Mesenchymal stem cell (in vitro differentiated cells and primary cell): Measurements from ENCODE around the gene CD47.

Source experiments
- DNase-seq: peaks from one replicate; pipeline ENCODE4 v3.0.0-alpha.2; 2013
- H2AFZ ChIP-seq: one replicate; pipeline ENCODE4 v1.6.1; 2013; ENCODE audit warnings: low read depth, mild to moderate bottlenecking, control low read depth, inconsistent platforms, low read length, moderate library complexity
- H2AK5ac ChIP-seq: 2 replicates; pipeline ENCODE4 v1.6.1; 2013; ENCODE audit warnings: low read length, moderate library complexity, mild to moderate bottlenecking, inconsistent platforms; ENCODE audit not compliant: severe bottlenecking
- H2BK120ac ChIP-seq: one replicate; pipeline ENCODE4 v1.6.1; 2013; ENCODE audit warnings: low read depth, mild to moderate bottlenecking, inconsistent platforms, low read length, moderate library complexity
- H2BK12ac ChIP-seq, 2 experiments: one replicate each; pipeline ENCODE4 v1.6.1; 2013; ENCODE audit warnings: inconsistent platforms in 2 of 2, low read length in 2 of 2, mild to moderate bottlenecking in 2 of 2, moderate library complexity in 2 of 2, control low read depth in 1 of 2
- H2BK15ac ChIP-seq: one replicate; pipeline ENCODE4 v1.6.1; 2013; ENCODE audit warnings: mild to moderate bottlenecking, low read depth, inconsistent platforms; ENCODE audit not compliant: poor library complexity, severe bottlenecking
- H2BK5ac ChIP-seq: 2 replicates; pipeline ENCODE4 v1.6.1; 2013; ENCODE audit warnings: low read depth, mild to moderate bottlenecking, low read length, control low read depth, inconsistent platforms; ENCODE audit not compliant: poor library complexity, severe bottlenecking
- H3K14ac ChIP-seq, 2 experiments: one replicate each; pipeline ENCODE4 v1.6.1; 2013; ENCODE audit warnings: inconsistent platforms in 2 of 2, low read length in 2 of 2, control low read depth in 1 of 2, mild to moderate bottlenecking in 1 of 2, moderate library complexity in 1 of 2
- H3K18ac ChIP-seq, 2 experiments: one replicate each; pipeline ENCODE4 v1.6.1; 2013; ENCODE audit warnings: inconsistent platforms in 2 of 2, low read length in 2 of 2, control low read depth in 1 of 2, low read depth in 1 of 2, mild to moderate bottlenecking in 1 of 2
- H3K23ac ChIP-seq, 2 experiments: one replicate each; pipeline ENCODE4 v1.6.1; 2013; ENCODE audit warnings: inconsistent platforms in 2 of 2, low read length in 2 of 2, mild to moderate bottlenecking in 2 of 2, moderate library complexity in 2 of 2, control low read depth in 1 of 2
- H3K27ac ChIP-seq: 2 replicates; pipeline ENCODE4 v1.5.1; 2013; ENCODE audit warnings: mild to moderate bottlenecking, moderate library complexity, low read length, control low read depth, inconsistent platforms; ENCODE audit not compliant: poor library complexity, severe bottlenecking
- H3K27me3 ChIP-seq, 2 experiments: 2 replicates each; pipeline versions ENCODE4 v1.6.1 to v1.7.0; 2013; ENCODE audit warnings: low read length in 2 of 2, mild to moderate bottlenecking in 2 of 2, moderate library complexity in 2 of 2, control low read depth in 1 of 2, inconsistent platforms in 1 of 2; ENCODE audit not compliant: control insufficient read depth in 1 of 2, insufficient read depth in 1 of 2
- H3K36me3 ChIP-seq, 2 experiments: 2 replicates each; pipeline versions ENCODE4 v1.6.1 to v1.7.0; 2013; ENCODE audit warnings: low read length in 2 of 2, control low read depth in 1 of 2, inconsistent platforms in 1 of 2, low read depth in 1 of 2, mild to moderate bottlenecking in 1 of 2; ENCODE audit not compliant: insufficient read depth in 2 of 2, control insufficient read depth in 1 of 2
- H3K4ac ChIP-seq, 2 experiments: one replicate each; pipeline ENCODE4 v1.6.1; 2013; ENCODE audit warnings: inconsistent platforms in 2 of 2, low read length in 2 of 2, mild to moderate bottlenecking in 2 of 2, moderate library complexity in 2 of 2, control low read depth in 1 of 2, low read depth in 1 of 2
- H3K4me1 ChIP-seq: 2 replicates; pipeline ENCODE4 v1.6.1; 2013; ENCODE audit warnings: low read depth, low read length, control low read depth; ENCODE audit not compliant: control insufficient read depth, insufficient read depth
- H3K4me2 ChIP-seq: 2 replicates; pipeline ENCODE4 v1.6.1; 2013; ENCODE audit warnings: low read length, mild to moderate bottlenecking, inconsistent platforms; ENCODE audit not compliant: poor library complexity, severe bottlenecking
- H3K4me3 ChIP-seq, 2 experiments: 2 replicates each; pipeline versions ENCODE4 v1.5.1 to v1.7.0; 2013; ENCODE audit warnings: low read length in 2 of 2, mild to moderate bottlenecking in 2 of 2, control low read depth in 1 of 2, low read depth in 1 of 2; ENCODE audit not compliant: insufficient read depth in 1 of 2
- H3K79me1 ChIP-seq: replicated peaks from 2 replicates; pipeline ENCODE4 v1.6.1; 2013; ENCODE audit warnings: mild to moderate bottlenecking, control low read depth, low read length, inconsistent platforms; ENCODE audit not compliant: poor library complexity, severe bottlenecking
- H3K9ac ChIP-seq: 2 replicates; pipeline ENCODE4 v1.7.0; 2013; ENCODE audit warnings: mild to moderate bottlenecking, low read length, moderate library complexity
- H3K9me3 ChIP-seq: 2 replicates; pipeline ENCODE4 v1.7.0; 2013; ENCODE audit warnings: mild to moderate bottlenecking, low read length; ENCODE audit not compliant: control insufficient read depth
- H4K8ac ChIP-seq: one replicate; pipeline ENCODE4 v1.6.1; 2013; ENCODE audit warnings: inconsistent platforms, mild to moderate bottlenecking, low read length, moderate library complexity
- H4K91ac ChIP-seq: one replicate; pipeline ENCODE4 v1.6.1; 2013; ENCODE audit warnings: mild to moderate bottlenecking, low read length, inconsistent platforms
- WGBS: methylation state at CpG from one replicate; pipeline ENCODE4 v1.1.7; 2013; ENCODE audit warnings: mixed read lengths; 5-methylcytosine and 5-hydroxymethylcytosine counted together

CD47 gene

DNA sequence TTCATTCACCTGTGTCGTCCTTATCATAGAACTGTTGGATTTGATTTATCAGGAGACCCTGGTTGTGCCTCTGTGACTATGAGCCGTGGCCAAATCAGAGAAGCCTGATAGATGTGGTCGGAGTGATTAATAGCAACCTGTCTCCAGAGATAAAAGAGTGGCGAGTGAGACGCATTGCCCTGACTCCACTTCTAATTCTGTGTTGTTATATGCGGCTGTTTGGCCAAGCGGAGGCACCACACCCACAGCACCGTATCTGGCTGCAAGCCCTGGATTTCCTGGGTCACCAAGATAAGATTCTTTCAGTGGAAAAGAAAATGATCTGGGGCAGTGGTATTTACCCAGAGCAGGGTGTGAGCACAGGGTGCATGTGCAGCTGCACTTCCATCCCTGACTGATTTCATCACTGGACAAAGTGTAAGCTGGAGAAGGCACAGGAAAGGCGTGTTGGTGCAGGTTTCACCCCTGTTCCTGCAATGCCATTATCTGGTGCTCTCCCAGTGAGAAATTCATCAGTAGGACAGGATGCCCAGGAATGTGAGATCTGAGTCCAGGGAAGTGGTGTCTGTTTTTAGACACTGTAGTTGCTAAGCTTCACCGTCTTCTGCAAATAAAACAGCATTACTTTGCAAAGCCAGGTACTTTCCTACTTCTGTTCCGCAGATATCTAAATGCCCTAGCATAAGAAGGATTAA lies 84.6 kb downstream of the CD47 start:
- Histone ChIP-seq H3K27ac (no peak overlapping the region), H3K79me1 (no peaks in the 10 kb centered on the region), H3K4me2 (no peak overlapping the region), H2BK12ac (no peak overlapping the region), H3K23ac (no peak overlapping the region), H4K8ac (no peak overlapping the region), H2BK5ac (no peak overlapping the region), H3K14ac (peak overlapping the region in 1 of 2 experiments; percentile 74), H2AK5ac (no peak overlapping the region), H3K36me3 (no peaks in the 10 kb centered on the region), H2BK120ac (no peak overlapping the region), H2AFZ (no peak overlapping the region), H3K18ac (no peak overlapping the region), H3K4ac (no peak overlapping the region), H3K9ac (no peak overlapping the region), H4K91ac (no peak overlapping the region), H3K4me3 (no peak overlapping the region), H3K4me1 (peaks cover 4% of the 10 kb centered on the region), H2BK15ac (no peak overlapping the region), H3K27me3 (peaks cover 0 to 5% of the 10 kb centered on the region in 2 experiments), H3K9me3 (no peaks in the 10 kb centered on the region)
- WGBS = 87% methylated on average over 11 of the region's 11 CpGs
- no peak for DNase-seq

DNA sequence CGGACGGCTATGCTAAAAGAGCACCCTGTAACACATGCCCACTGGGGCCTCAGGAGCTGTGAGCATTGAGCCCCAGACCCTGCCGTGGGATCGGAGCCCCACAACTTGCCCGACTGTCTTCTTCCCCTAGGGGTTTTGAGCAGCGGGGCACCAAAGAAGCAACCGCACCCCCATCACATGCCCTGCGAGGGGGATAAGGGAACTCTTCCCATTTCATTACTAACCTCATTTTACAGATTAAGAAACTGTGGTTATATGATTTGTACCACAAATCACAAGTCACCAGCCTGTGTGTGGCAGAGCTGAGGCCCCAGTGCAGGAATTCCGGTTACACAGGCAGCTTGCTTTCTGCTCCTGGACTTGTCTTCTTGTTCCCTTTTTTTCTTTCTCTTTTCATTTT lies 86.2 kb downstream of the CD47 start:
- Histone ChIP-seq H3K4me3 (no peak overlapping the region), H3K27me3 (peaks cover 0 to 5% of the 10 kb centered on the region in 2 experiments), H4K8ac (no peak overlapping the region), H3K9me3 (no peaks in the 10 kb centered on the region), H3K18ac (no peak overlapping the region), H2BK12ac (no peak overlapping the region), H3K9ac (no peak overlapping the region), H3K36me3 (no peaks in the 10 kb centered on the region), H2BK5ac (no peak overlapping the region), H2BK120ac (no peak overlapping the region), H3K14ac (no peak overlapping the region), H4K91ac (no peak overlapping the region), H3K4me2 (no peak overlapping the region), H3K4me1 (peaks cover 4% of the 10 kb centered on the region), H3K79me1 (no peaks in the 10 kb centered on the region), H2BK15ac (no peak overlapping the region), H3K23ac (no peak overlapping the region), H2AK5ac (no peak overlapping the region), H2AFZ (no peak overlapping the region), H3K4ac (no peak overlapping the region), H3K27ac (no peak overlapping the region)
- no peak for DNase-seq
- WGBS = 90% methylated on average over 7 of the region's 9 CpGs

- Histone ChIP-seq H3K23ac (no peak overlapping the region), H4K91ac (no peak overlapping the region)
Measured at GRCh38 chr3:108001457-108001856, 89.4 kb downstream of the CD47 start.

GRCh38 chr3:107999215-107999775 lies 91.5 kb downstream of the CD47 start:
- Histone ChIP-seq H2AFZ (no peak overlapping the region), H3K23ac (no peak overlapping the region), H3K4me2 (no peak overlapping the region), H3K9me3 (no peaks in the 10 kb centered on the region), H3K4ac (no peak overlapping the region), H3K4me1 (no peaks in the 10 kb centered on the region), H4K8ac (no peak overlapping the region), H2BK12ac (no peak overlapping the region), H2BK15ac (no peak overlapping the region), H3K79me1 (no peaks in the 10 kb centered on the region), H3K4me3 (no peak overlapping the region), H4K91ac (no peak overlapping the region), H3K18ac (no peak overlapping the region), H3K9ac (no peak overlapping the region), H3K36me3 (no peaks in the 10 kb centered on the region), H2AK5ac (no peak overlapping the region), H3K27me3 (no peaks in the 10 kb centered on the region), H2BK5ac (no peak overlapping the region), H3K27ac (peak overlapping the region; percentile 60), H2BK120ac (no peak overlapping the region), H3K14ac (no peak overlapping the region)
- DNase-seq = no peak
- WGBS = 88% methylated on average over 5 of the region's 5 CpGs

More at GRCh38 chr3:108001457-108001856, 89.4 kb downstream of the CD47 start:
- H4K8ac ChIP-seq = no peak overlapping the region
- no peaks in the 10 kb centered on the region for H3K9me3 ChIP-seq
- no peak overlapping the region for H2BK120ac ChIP-seq
- H3K36me3 ChIP-seq = no peaks in the 10 kb centered on the region
- H3K4me2 ChIP-seq = no peak overlapping the region
- no peak overlapping the region for H3K27ac ChIP-seq
- WGBS = 100% methylated on average over 1 of the region's 1 CpG
- no peak overlapping the region for H2BK12ac ChIP-seq
- H2BK5ac ChIP-seq = no peak overlapping the region
- no peak overlapping the region for H3K18ac ChIP-seq
- H3K79me1 ChIP-seq = no peaks in the 10 kb centered on the region
- H2AK5ac ChIP-seq = peak overlapping the region; percentile 24
- H2AFZ ChIP-seq = no peak overlapping the region
- DNase-seq = peak; percentile 52
- no peak overlapping the region for H3K4me3 ChIP-seq
- H2BK15ac ChIP-seq = no peak overlapping the region
- H3K4me1 ChIP-seq = peaks cover 4% of the 10 kb centered on the region
- peaks cover 0 to 5% of the 10 kb centered on the region in 2 experiments for H3K27me3 ChIP-seq
- no peak overlapping the region for H3K4ac ChIP-seq
- no peak overlapping the region for H3K14ac ChIP-seq
- no peak overlapping the region for H3K9ac ChIP-seq
